Thoracic aorta (tissue), 2 donors: ENCODE results near the gene HACL1. TPM values are rescaled to one million over a fixed set of nuclear protein-coding genes. Genes with fewer than 3 reads are reported as not detected.

Source experiments
- ATAC-seq: fragments of 150-250 bp; one replicate; pipeline ENCODE4 v1.8.0; 2017; ENCODE audit warnings: low read depth; ENCODE audit not compliant: insufficient number of reproducible peaks, low FRiP score
- DNase-seq: peaks from one replicate; pipeline ENCODE4 v3.0.0-alpha.2; 2020; ENCODE audit warnings: low spot score
- H3K27ac ChIP-seq, 2 donors: fragments of 200-600 bp; sonication (generic); 1 replicate in 1 of 2; 2 replicates in 1 of 2; pipeline ENCODE4 v1.5.1; 2016; ENCODE audit warnings: mild to moderate bottlenecking in 2 of 2, moderate library complexity in 2 of 2
- H3K27me3 ChIP-seq: fragments of 200-600 bp; sonication (generic); replicated peaks from 2 replicates; pipeline ENCODE4 v1.6.0; 2016; ENCODE audit warnings: mild to moderate bottlenecking; ENCODE audit not compliant: insufficient read depth
- H3K36me3 ChIP-seq: fragments of 200-600 bp; sonication (generic); one replicate; pipeline ENCODE4 v1.5.1; 2016
- H3K4me1 ChIP-seq, 2 donors: fragments of 200-600 bp; sonication (generic); 1 replicate in 1 of 2; 2 replicates in 1 of 2; pipeline versions ENCODE4 v1.5.1 to v1.6.0; 2016; ENCODE audit warnings: low read depth in 2 of 2, mild to moderate bottlenecking in 1 of 2; ENCODE audit not compliant: control insufficient read depth in 1 of 2
- H3K4me3 ChIP-seq: fragments of 200-600 bp; sonication (generic); 2 replicates; pipeline ENCODE4 v1.5.1; 2016; ENCODE audit warnings: mild to moderate bottlenecking
- H3K9me3 ChIP-seq: fragments of 200-600 bp; sonication (generic); 2 replicates; pipeline ENCODE4 v1.5.1; 2016
- total RNA-seq, 2 donors: library from RNA; depleted of rRNA; stranded (reverse); fragments of >200 nt; gene quantifications; one replicate each; pipeline versions ENCODE4 v1.1.0 to v1.2.3, GENCODE V29; 2016
- TF ChIP-seq, protein P1 (sequence below): fragments of 200-600 bp; sonication (generic); IDR thresholded peaks from one replicate; pipeline ENCODE4 v1.5.1; 2019; ENCODE audit warnings: antibody characterized with exemption

The HACL1 gene
- total RNA-seq, 2 donors from 2014 or later, result 14.5 to 21.6 TPM

DNA sequence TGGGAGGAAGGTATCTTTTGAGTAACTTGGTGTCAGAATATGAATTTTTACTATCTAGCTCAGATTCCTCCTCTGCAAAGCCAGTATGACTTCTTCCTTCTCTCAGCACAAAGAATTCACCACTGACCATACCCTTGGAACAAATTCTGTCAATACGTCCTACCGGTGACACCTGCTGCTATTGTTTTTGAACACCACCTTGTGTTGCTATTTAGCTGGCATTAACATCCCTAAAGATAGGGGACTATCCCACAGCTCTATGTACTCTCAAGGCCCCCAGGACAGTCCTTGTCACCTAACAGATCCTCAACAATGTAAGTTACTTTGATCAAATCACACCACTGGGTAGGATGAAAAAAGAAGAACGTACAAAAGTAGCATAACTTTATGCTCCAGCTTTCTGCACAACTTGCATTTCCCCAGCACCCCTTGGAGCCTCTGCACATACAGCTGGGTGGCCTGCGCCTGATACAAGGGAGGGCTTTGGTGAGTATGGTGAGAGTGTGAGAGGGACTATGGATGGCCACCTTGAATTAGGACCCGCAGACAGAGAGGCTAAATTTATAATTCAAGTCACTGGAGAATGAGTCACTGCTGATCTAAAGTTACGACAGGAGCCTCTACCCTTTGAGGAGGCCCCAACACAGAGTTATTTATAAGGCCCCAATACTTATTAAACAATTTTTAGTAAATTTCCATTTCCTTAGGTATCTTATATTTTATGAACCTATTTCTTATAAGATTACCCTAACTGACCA is 77.5 kb downstream of the HACL1 start:
- Histone ChIP-seq H3K27ac (peak overlapping the region in 1 of 2 donors; percentile 19), H3K4me1 (peaks cover 16 to 41% of the 10 kb centered on the region in 2 donors), H3K36me3 (no peaks in the 10 kb centered on the region), H3K27me3 (no peaks in the 10 kb centered on the region), H3K9me3 (no peaks in the 10 kb centered on the region), H3K4me3 (no peak overlapping the region)
- TF ChIP-seq, protein P1, sequence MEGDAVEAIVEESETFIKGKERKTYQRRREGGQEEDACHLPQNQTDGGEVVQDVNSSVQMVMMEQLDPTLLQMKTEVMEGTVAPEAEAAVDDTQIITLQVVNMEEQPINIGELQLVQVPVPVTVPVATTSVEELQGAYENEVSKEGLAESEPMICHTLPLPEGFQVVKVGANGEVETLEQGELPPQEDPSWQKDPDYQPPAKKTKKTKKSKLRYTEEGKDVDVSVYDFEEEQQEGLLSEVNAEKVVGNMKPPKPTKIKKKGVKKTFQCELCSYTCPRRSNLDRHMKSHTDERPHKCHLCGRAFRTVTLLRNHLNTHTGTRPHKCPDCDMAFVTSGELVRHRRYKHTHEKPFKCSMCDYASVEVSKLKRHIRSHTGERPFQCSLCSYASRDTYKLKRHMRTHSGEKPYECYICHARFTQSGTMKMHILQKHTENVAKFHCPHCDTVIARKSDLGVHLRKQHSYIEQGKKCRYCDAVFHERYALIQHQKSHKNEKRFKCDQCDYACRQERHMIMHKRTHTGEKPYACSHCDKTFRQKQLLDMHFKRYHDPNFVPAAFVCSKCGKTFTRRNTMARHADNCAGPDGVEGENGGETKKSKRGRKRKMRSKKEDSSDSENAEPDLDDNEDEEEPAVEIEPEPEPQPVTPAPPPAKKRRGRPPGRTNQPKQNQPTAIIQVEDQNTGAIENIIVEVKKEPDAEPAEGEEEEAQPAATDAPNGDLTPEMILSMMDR, result no peak
- no peak for ATAC-seq
- DNase-seq, result no peak

DNA sequence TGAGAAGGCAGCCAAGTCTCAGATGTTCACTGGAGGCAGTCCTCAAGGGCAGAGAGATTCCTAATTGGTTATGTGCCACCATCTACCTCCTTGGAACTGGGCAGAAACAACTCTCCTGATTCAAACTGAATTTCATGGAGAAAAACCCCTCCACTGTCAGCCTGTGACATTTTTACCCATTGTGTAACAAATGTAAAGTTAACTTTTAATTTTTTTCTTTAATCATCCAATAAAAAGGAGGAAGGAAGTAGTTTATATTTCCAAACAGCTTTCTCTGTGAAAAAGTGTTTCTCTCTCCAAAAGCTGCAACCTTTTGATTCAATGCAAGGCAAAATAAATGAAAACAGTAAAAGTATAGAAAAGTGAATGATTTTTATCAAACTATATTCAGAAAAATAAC is 79.4 kb downstream of the HACL1 start:
- no peaks in the 10 kb centered on the region for H3K27me3 ChIP-seq
- ATAC-seq (no peak), DNase-seq (no peak)
- H3K9me3 ChIP-seq, result no peaks in the 10 kb centered on the region
- no peaks in the 10 kb centered on the region for H3K36me3 ChIP-seq
- TF ChIP-seq, protein P1, result no peak
- H3K4me3 ChIP-seq, result peak overlapping the region; percentile 68
- H3K4me1 ChIP-seq, result peaks cover 12 to 37% of the 10 kb centered on the region in 2 donors
- peak overlapping the region in 1 of 2 donors; percentile 0 for H3K27ac ChIP-seq

DNA sequence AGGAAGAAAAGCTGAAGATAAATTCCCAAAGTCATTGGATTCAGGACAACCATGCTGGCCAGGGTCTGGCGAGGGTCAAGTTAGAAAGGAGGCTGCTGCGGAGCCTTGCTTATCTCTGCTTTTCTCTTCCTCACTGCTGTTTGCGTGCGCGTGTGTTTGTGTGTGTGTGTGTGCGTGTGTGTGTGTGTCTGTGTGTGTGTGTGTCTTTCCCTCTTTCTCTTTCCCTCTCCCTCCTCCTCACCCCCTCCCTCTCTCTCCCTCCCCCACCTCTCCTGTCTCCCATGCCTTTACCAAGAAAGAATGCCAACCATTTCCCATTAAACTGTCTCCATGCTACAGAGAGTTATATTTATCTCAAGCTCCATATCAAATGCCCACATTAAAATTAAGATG is 79.8 kb downstream of the HACL1 start, which contains the start of gene COLQ:
TSS of gene COLQ (minus strand) at position 134 of the 393 bp plus-strand sequence. CDS start at position 53, 81 bp downstream.
- TF ChIP-seq, protein P1, result no peak
- no peaks in the 10 kb centered on the region for H3K27me3 ChIP-seq
- H3K9me3 ChIP-seq, result no peaks in the 10 kb centered on the region
- H3K27ac ChIP-seq, result peak within 1 kb of the TSS in 1 of 2 donors; percentile 19
- DNase-seq (no peak), ATAC-seq (no peak)
- no peaks in the 10 kb centered on the region for H3K36me3 ChIP-seq
- peaks cover 9 to 33% of the 10 kb centered on the region in 2 donors for H3K4me1 ChIP-seq
- H3K4me3 ChIP-seq, result peak within 1 kb of the TSS; percentile 68

GRCh38 chr3:15520804-15521572 is 80.4 kb downstream of the HACL1 start:
- no peak for DNase-seq
- Histone ChIP-seq H3K4me1 (peaks cover 9 to 32% of the 10 kb centered on the region in 2 donors), H3K4me3 (peak overlapping the region; percentile 68), H3K36me3 (no peaks in the 10 kb centered on the region), H3K9me3 (no peaks in the 10 kb centered on the region), H3K27me3 (no peaks in the 10 kb centered on the region), H3K27ac (peak overlapping the region in 1 of 2 donors; percentile 19)
- ATAC-seq, result no peak
- TF ChIP-seq, protein P1, result no peak

GRCh38 chr3:15520185-15520584 is 81.2 kb downstream of the HACL1 start:
- peak; percentile 18 for ATAC-seq
- TF ChIP-seq, protein P1, result no peak
- peak overlapping the region; percentile 68 for H3K4me3 ChIP-seq

More at GRCh38 chr3:15520185-15520584, 81.2 kb downstream of the HACL1 start:
- peak overlapping the region in 1 of 2 donors; percentile 19 for H3K27ac ChIP-seq
- no peaks in the 10 kb centered on the region for H3K27me3 ChIP-seq
- H3K4me1 ChIP-seq, result peaks cover 9 to 32% of the 10 kb centered on the region in 2 donors
- DNase-seq, result no peak
- H3K36me3 ChIP-seq, result no peaks in the 10 kb centered on the region
- H3K9me3 ChIP-seq, result no peaks in the 10 kb centered on the region
